ENCODE data around the gene TSC2. TPM values are rescaled to one million over a fixed set of nuclear protein-coding genes. Genes with fewer than 3 reads are reported as not detected.
A peak's percentile ranks its signal among the peaks of the same experiment; 100 is the strongest.

Gene TSC2
- total RNA-seq, 1 donor from 2014 or later: 64.1 TPM

GRCh38 chr16:2048116-2048543, 345 bp downstream of the TSC2 start:
- no peak for DNase-seq (ENCODE audit: low read depth)
- no peak for TF ChIP-seq CTCF (conservative IDR thresholded peaks at IDR 0.05; ENCODE audit: low read depth, low read length)
- peak overlapping the region; percentile 75 for H3K4me3 ChIP-seq (ENCODE audit: low read depth, low read length)

DNA sequence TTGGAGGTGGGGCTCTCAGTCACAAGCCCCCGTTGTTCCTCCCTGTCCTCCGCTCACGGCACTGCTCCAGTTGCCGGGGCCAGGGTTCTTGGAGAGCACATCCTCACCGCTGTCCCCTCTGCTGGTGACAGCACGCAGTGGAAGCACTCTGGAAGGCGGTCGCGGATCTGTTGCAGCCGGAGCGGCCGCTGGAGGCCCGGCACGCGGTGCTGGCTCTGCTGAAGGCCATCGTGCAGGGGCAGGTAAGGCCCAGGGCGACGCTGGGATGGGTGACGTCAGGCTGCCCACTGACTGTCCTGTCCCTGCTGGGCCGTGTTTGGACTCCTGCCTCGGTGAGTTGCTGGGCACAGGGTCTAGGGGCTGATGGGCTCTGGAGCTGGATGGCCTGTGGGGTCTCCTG, 5.4 kb downstream of the TSC2 start:
- no peak for TF ChIP-seq CTCF (conservative IDR thresholded peaks at IDR 0.05; ENCODE audit: low read depth, low read length)
- no peak for DNase-seq (ENCODE audit: low read depth)
- no peak overlapping the region for H3K4me3 ChIP-seq (ENCODE audit: low read depth, low read length)

GRCh38 chr16:2053897-2054296, 6.1 kb downstream of the TSC2 start:
- no peak for TF ChIP-seq CTCF (conservative IDR thresholded peaks at IDR 0.05; ENCODE audit: low read depth, low read length)
- no peak for DNase-seq (ENCODE audit: low read depth)
- H3K4me3 ChIP-seq (ENCODE audit: low read depth, low read length): no peak overlapping the region

DNA sequence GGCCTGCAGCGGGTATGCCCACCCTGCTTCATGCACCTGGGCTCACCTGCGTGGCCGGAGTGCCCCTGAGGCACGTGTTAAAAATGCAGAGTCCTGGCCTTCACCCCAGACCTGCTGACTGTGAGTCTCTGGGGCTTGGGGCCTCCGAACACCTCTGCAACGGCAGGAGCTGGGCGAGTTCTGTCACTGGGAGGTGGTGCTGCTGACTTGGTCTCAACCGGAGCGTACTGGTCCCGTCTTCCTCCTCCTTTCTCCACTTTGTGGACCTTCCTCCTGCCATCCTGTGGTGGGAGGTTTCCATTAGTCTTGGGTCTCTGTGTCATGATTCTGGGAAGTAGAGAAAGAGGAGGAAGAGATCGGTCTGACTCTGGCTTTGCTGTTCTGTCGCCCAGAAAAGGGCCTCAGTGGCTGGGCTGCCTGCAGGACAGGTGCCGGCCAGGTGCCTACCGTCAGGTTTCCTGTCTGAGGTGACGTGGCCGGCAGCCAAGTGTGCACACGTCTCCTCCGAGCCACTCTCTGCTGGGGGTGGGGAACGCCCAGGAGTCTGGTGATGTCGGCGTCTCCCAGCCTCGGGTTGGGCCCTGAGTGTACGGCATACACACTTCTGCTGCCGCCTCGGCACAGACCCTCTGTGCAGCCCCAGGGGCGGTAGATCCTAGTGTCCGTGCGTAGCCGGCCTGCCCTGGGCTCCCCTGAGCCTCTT, 6.9 kb downstream of the TSC2 start:
- TF ChIP-seq CTCF (conservative IDR thresholded peaks at IDR 0.05; ENCODE audit: low read depth, low read length): no peak
- no peak for DNase-seq (ENCODE audit: low read depth)
- H3K4me3 ChIP-seq (ENCODE audit: low read depth, low read length): no peak overlapping the region

DNA sequence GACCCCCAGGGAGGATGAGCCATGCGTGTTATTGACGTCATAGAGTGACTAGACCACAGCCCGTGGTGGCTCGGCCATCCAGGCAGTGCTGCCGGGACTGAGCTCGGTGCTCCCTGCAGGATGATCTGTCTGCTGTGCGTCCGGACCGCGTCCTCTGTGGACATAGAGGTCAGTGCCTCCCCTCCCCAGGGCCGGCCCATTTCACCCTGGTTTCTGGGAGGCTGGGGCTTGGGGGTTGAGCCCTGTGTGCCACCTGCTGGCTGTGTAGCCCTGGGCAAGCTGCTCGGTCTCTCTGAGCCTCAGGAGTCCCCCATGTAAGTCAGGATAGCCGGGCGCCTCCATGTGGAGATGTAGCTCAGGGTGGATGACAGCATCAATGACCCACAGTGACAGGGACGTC, 8.3 kb downstream of the TSC2 start:
- H3K4me3 ChIP-seq (ENCODE audit: low read depth, low read length): no peak overlapping the region
- no peak for TF ChIP-seq CTCF (conservative IDR thresholded peaks at IDR 0.05; ENCODE audit: low read depth, low read length)
- DNase-seq (ENCODE audit: low read depth): no peak

- H3K4me3 ChIP-seq (ENCODE audit: low read depth, low read length): no peak overlapping the region
- DNase-seq (ENCODE audit: low read depth): no peak
- TF ChIP-seq CTCF (conservative IDR thresholded peaks at IDR 0.05; ENCODE audit: low read depth, low read length): no peak
Measured at GRCh38 chr16:2056681-2057407, 9.1 kb downstream of the TSC2 start.

All from epithelial cell of proximal tubule (primary cell).